ENCODE measurements around the gene GATA5.

The GATA5 gene

DNA sequence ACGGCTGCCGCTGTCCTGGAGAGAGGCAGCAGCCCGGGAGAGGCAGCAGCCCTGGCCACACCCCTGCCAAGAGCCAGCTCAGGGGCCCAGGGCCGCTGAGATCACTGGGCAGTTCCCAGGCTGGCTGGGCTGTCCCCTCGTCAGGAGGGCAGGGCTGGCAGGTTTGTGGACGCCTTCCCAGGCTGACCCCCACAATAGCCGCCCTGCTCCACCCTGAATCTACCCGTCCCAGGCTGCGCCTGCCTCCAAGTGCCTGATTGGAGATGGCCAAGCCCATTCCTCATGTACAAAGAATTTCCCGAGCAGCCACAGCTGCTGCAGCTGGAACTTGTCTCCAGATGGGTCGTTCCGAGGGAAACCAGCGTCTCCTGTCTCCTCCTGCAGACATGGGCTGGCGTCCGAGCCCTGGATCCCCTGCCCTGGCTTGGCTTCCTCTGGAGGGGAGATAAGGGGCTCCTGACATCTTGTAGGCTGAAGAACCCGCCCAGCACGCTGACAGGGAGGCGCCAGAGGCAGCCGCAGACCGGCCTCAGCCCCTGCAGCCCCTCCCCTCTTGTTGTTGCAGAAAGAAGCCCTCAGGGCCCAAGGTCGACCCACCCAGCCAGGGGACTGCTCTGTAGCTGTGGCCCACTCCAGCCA lies 9.4 kb upstream of the GATA5 start:
- peak; percentile 16 for DNase-seq (ENCODE audit: low read depth)
- H3K27me3 ChIP-seq (replicated peaks; ENCODE audit: control insufficient read depth, insufficient read depth, low read length): peaks cover 85% of the 10 kb centered on the region

DNA sequence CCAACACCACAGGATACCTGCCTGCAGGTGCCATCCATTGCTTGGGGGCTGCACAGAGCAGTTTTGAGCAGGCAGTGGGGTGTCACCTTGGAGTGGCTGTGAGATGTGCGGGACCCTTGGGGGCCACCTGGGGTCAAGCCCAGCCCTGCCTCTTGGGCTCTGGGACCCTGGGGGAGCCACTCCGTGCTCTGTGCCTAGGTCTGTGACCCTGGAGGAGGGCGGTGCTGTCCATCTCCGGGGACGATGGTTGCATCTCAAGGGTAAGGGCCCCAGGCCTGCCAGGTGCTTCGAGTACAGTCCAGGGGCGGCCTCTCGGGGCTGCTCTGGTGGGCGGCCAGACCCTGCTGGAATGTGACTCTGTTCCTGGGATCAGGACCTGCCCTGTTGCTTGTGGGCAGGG lies 8.7 kb upstream of the GATA5 start:
- DNase-seq (ENCODE audit: low read depth): no peak
- no peaks in the 10 kb centered on the region for H3K9me3 ChIP-seq (ENCODE audit: control insufficient read depth, low read length)
- peaks cover 84% of the 10 kb centered on the region for H3K27me3 ChIP-seq (replicated peaks; ENCODE audit: control insufficient read depth, insufficient read depth, low read length)
- H3K9ac ChIP-seq (ENCODE audit: low read length): no peak overlapping the region
- no peaks in the 10 kb centered on the region for H3K36me3 ChIP-seq (ENCODE audit: control insufficient read depth, insufficient read depth, low read length, severe bottlenecking)
- H3K4me1 ChIP-seq (ENCODE audit: control insufficient read depth, insufficient read depth, low read length): peaks cover 2% of the 10 kb centered on the region
- no peak overlapping the region for H3K4me3 ChIP-seq (ENCODE audit: low read length)

More for the DNA sequence above, 9.4 kb upstream of the GATA5 start:
- H3K9ac ChIP-seq (ENCODE audit: low read length): no peak overlapping the region
- no peaks in the 10 kb centered on the region for H3K36me3 ChIP-seq (ENCODE audit: control insufficient read depth, insufficient read depth, low read length, severe bottlenecking)
- no peaks in the 10 kb centered on the region for H3K9me3 ChIP-seq (ENCODE audit: control insufficient read depth, low read length)
- peaks cover 2% of the 10 kb centered on the region for H3K4me1 ChIP-seq (ENCODE audit: control insufficient read depth, insufficient read depth, low read length)
- no peak overlapping the region for H3K4me3 ChIP-seq (ENCODE audit: low read length)

- DNase-seq (ENCODE audit: low read depth): no peak
- no peaks in the 10 kb centered on the region for H3K9me3 ChIP-seq (ENCODE audit: control insufficient read depth, low read length)
- H3K4me3 ChIP-seq (ENCODE audit: low read length): no peak overlapping the region
- H3K36me3 ChIP-seq (ENCODE audit: control insufficient read depth, insufficient read depth, low read length, severe bottlenecking): no peaks in the 10 kb centered on the region
- no peak overlapping the region for H3K9ac ChIP-seq (ENCODE audit: low read length)
- H3K4me1 ChIP-seq (ENCODE audit: control insufficient read depth, insufficient read depth, low read length): peaks cover 2% of the 10 kb centered on the region
- H3K27me3 ChIP-seq (replicated peaks; ENCODE audit: control insufficient read depth, insufficient read depth, low read length): peaks cover 83% of the 10 kb centered on the region
Observed at GRCh38 chr20:62483613-62484458, 8.0 kb upstream of the GATA5 start.

DNA sequence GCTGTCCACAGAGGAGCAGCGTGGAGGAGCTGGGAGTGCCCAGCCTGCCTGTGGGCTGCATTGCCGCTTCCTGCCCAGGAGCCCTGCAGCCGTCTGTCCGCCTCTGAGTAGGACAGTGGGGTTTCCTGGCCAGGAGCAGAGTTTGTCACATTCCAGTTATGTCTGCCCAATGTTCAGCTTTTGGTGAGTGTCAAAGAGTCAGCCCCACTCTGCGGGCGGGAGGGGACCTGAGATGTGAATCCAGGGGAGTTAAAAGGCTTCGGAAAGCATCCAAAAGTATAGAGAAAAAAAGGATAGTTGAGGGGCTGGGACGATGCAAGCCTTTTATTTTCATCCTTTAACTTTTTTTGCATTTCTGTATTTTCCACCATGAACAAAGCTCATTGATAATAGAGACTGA lies 7.2 kb upstream of the GATA5 start:
- H3K27me3 ChIP-seq (replicated peaks; ENCODE audit: control insufficient read depth, insufficient read depth, low read length): peaks cover 81% of the 10 kb centered on the region

GRCh38 chr20:62482146-62482809 lies 6.5 kb upstream of the GATA5 start:
- H3K36me3 ChIP-seq (ENCODE audit: control insufficient read depth, insufficient read depth, low read length, severe bottlenecking): no peaks in the 10 kb centered on the region
- no peaks in the 10 kb centered on the region for H3K9me3 ChIP-seq (ENCODE audit: control insufficient read depth, low read length)
- peaks cover 79% of the 10 kb centered on the region for H3K27me3 ChIP-seq (replicated peaks; ENCODE audit: control insufficient read depth, insufficient read depth, low read length)
- DNase-seq (ENCODE audit: low read depth): no peak
- no peak overlapping the region for H3K9ac ChIP-seq (ENCODE audit: low read length)
- no peak overlapping the region for H3K4me3 ChIP-seq (ENCODE audit: low read length)
- H3K4me1 ChIP-seq (ENCODE audit: control insufficient read depth, insufficient read depth, low read length): peaks cover 2% of the 10 kb centered on the region

More for the DNA sequence above, 7.2 kb upstream of the GATA5 start:
- Histone ChIP-seq H3K9ac (ENCODE audit: low read length) (no peak overlapping the region), H3K9me3 (ENCODE audit: control insufficient read depth, low read length) (no peaks in the 10 kb centered on the region), H3K4me3 (ENCODE audit: low read length) (no peak overlapping the region), H3K4me1 (ENCODE audit: control insufficient read depth, insufficient read depth, low read length) (peaks cover 2% of the 10 kb centered on the region), H3K36me3 (ENCODE audit: control insufficient read depth, insufficient read depth, low read length, severe bottlenecking) (no peaks in the 10 kb centered on the region)
- DNase-seq (ENCODE audit: low read depth): no peak

GRCh38 chr20:62481425-62482145 lies 5.8 kb upstream of the GATA5 start:
- Histone ChIP-seq H3K36me3 (ENCODE audit: control insufficient read depth, insufficient read depth, low read length, severe bottlenecking) (no peaks in the 10 kb centered on the region), H3K9me3 (ENCODE audit: control insufficient read depth, low read length) (no peaks in the 10 kb centered on the region), H3K4me3 (ENCODE audit: low read length) (no peak overlapping the region), H3K27me3 (replicated peaks; ENCODE audit: control insufficient read depth, insufficient read depth, low read length) (peaks cover 78% of the 10 kb centered on the region), H3K4me1 (ENCODE audit: control insufficient read depth, insufficient read depth, low read length) (peaks cover 2% of the 10 kb centered on the region), H3K9ac (ENCODE audit: low read length) (no peak overlapping the region)
- DNase-seq (ENCODE audit: low read depth): no peak

DNA sequence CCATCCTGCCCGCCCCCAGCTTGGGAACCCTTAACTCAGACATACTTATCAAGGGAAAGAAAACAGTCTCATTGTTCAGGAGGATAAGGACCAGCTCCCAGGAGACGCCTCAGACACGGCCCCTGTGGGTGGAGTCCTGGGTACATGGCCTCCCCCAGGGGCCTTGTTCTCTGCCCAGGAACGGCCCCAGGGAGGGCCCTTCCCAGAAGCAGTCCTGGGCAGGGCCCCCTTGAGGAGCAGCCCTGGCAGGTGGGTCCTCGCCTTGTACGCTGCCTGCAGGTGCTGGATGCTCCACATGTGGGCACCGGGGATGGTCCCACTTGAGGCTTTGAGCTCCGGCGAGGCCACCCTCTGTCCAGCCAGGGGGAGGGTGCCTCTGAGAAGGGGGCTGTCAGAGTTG lies 4.5 kb upstream of the GATA5 start:
- peaks cover 65% of the 10 kb centered on the region for H3K27me3 ChIP-seq (replicated peaks; ENCODE audit: control insufficient read depth, insufficient read depth, low read length)
- no peaks in the 10 kb centered on the region for H3K36me3 ChIP-seq (ENCODE audit: control insufficient read depth, insufficient read depth, low read length, severe bottlenecking)
- peaks cover 2% of the 10 kb centered on the region for H3K4me1 ChIP-seq (ENCODE audit: control insufficient read depth, insufficient read depth, low read length)
- H3K9me3 ChIP-seq (ENCODE audit: control insufficient read depth, low read length): no peaks in the 10 kb centered on the region
- no peak overlapping the region for H3K9ac ChIP-seq (ENCODE audit: low read length)
- no peak for DNase-seq (ENCODE audit: low read depth)
- H3K4me3 ChIP-seq (ENCODE audit: low read length): no peak overlapping the region

- no peak overlapping the region for H3K9ac ChIP-seq (ENCODE audit: low read length)
- DNase-seq (ENCODE audit: low read depth): no peak
- peaks cover 2% of the 10 kb centered on the region for H3K4me1 ChIP-seq (ENCODE audit: control insufficient read depth, insufficient read depth, low read length)
- peaks cover 65% of the 10 kb centered on the region for H3K27me3 ChIP-seq (replicated peaks; ENCODE audit: control insufficient read depth, insufficient read depth, low read length)
- no peak overlapping the region for H3K4me3 ChIP-seq (ENCODE audit: low read length)
- H3K9me3 ChIP-seq (ENCODE audit: control insufficient read depth, low read length): no peaks in the 10 kb centered on the region
- H3K36me3 ChIP-seq (ENCODE audit: control insufficient read depth, insufficient read depth, low read length, severe bottlenecking): no peaks in the 10 kb centered on the region
Observed at GRCh38 chr20:62479656-62480055, 3.9 kb upstream of the GATA5 start.

DNA sequence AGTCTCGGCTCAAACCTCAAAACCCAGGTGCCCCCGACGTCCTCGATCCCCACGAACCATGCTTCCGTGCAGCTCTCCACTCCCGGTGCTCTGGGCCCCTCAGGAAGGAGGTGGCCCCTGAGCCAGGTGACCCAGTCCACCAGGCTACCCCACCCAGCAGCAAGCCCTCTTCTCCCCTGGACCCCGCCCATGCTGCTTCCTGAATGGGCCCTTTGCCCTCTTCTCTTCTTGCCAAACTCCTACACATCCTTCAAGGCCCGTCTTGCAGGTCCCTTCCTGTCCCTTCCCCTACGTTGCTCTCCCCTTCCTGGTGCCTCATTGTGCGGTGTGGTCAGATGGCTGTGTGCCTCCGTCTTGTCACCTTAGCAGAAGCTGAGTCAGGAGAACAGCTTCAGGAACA lies 3.4 kb upstream of the GATA5 start:
- Histone ChIP-seq H3K4me3 (ENCODE audit: low read length) (no peak overlapping the region), H3K9ac (ENCODE audit: low read length) (no peak overlapping the region), H3K9me3 (ENCODE audit: control insufficient read depth, low read length) (no peaks in the 10 kb centered on the region), H3K27me3 (replicated peaks; ENCODE audit: control insufficient read depth, insufficient read depth, low read length) (peaks cover 64% of the 10 kb centered on the region), H3K4me1 (ENCODE audit: control insufficient read depth, insufficient read depth, low read length) (peaks cover 2% of the 10 kb centered on the region), H3K36me3 (ENCODE audit: control insufficient read depth, insufficient read depth, low read length, severe bottlenecking) (no peaks in the 10 kb centered on the region)
- DNase-seq (ENCODE audit: low read depth): no peak

DNA sequence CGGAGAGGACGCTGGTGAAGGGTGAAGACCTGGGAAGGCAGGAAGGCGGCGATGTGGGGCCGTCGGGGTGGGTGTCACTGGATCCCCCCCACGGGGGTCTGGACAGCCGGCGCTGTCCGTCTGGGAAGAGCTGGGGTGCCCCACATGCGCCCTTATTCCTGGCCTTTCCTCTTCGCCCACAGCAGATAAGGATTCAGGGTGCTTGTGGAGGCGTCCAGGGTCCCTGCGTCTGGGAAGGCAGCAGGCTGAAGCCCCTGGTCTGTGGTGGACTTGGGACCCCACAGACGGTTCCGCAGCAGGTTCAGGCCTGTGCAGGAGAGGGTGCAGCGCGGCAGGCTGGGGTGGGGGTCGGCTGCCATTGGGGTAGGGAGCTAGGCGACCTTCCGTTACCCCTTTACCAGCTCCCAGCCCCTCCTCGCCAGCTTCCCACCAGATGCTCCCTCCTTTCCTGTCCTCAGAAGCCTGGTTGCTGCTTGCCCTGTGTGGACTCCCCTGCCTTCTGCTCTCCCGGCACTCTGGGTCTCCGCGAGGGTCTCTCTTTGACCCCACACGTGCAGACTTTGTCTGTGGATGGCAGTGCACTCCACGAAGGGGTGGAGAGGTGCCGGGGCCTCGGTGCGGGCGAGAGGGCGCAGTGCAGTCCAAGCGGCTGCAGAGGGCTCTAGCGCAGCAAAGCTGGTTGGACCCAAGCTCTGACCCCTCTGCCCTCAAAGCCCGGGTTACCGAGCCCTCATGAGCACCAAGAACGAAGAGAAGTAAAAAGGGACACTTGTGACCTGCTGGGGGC lies 2.1 kb upstream of the GATA5 start:
- H3K36me3 ChIP-seq (ENCODE audit: control insufficient read depth, insufficient read depth, low read length, severe bottlenecking): no peaks in the 10 kb centered on the region
- H3K4me1 ChIP-seq (ENCODE audit: control insufficient read depth, insufficient read depth, low read length): peaks cover 2% of the 10 kb centered on the region
- H3K9me3 ChIP-seq (ENCODE audit: control insufficient read depth, low read length): no peaks in the 10 kb centered on the region
- DNase-seq (ENCODE audit: low read depth): no peak
- H3K4me3 ChIP-seq (ENCODE audit: low read length): no peak overlapping the region
- peaks cover 54% of the 10 kb centered on the region for H3K27me3 ChIP-seq (replicated peaks; ENCODE audit: control insufficient read depth, insufficient read depth, low read length)
- no peak overlapping the region for H3K9ac ChIP-seq (ENCODE audit: low read length)

Data from adipocyte (in vitro differentiated cells).